LNCaP clone FGC (cell line): ENCODE data around the gene ELP6.
"Not testable (repeated sequence)": the region's sequence is repeated elsewhere in the genome, so short reads cannot be mapped to it uniquely, and the experiment has no call there.

Experiments used
- DNase-seq: peaks from one replicate; pipeline ENCODE4 v3.0.0-alpha.2; 2011; ENCODE audit warnings: low read depth
- H3K4me3 ChIP-seq: 2 replicates; pipeline ENCODE4 v1.5.1; 2011; ENCODE audit warnings: mild to moderate bottlenecking, low read depth, low read length, control low read depth
- CTCF ChIP-seq: IDR thresholded peaks from 2 replicates; pipeline ENCODE4 v1.5.1; 2012; ENCODE audit warnings: mild to moderate bottlenecking; ENCODE audit not compliant: control insufficient read depth, insufficient read depth; ENCODE audit errors: extremely low read depth

Gene ELP6

GRCh38 chr3:47495111-47495510, 18.4 kb downstream of the ELP6 start:
- no peak for DNase-seq
- no peak for TF ChIP-seq CTCF
- no peak overlapping the region for H3K4me3 ChIP-seq

- no peak for DNase-seq
- no peak overlapping the region for H3K4me3 ChIP-seq
Observed at GRCh38 chr3:47491777-47492176, 21.7 kb downstream of the ELP6 start.

GRCh38 chr3:47491186-47491585, 22.3 kb downstream of the ELP6 start:
- H3K4me3 ChIP-seq, result no peak overlapping the region
- no peak for TF ChIP-seq CTCF
- DNase-seq, result no peak

More at GRCh38 chr3:47491777-47492176, 21.7 kb downstream of the ELP6 start:
- TF ChIP-seq CTCF, result no peak

- DNase-seq, result no peak
- no peak for TF ChIP-seq CTCF
- H3K4me3 ChIP-seq, result no peak overlapping the region
Observed at GRCh38 chr3:47487265-47487664, 26.2 kb downstream of the ELP6 start.

- no peak for DNase-seq
- no peak overlapping the region for H3K4me3 ChIP-seq
- no peak for TF ChIP-seq CTCF
Observed at GRCh38 chr3:47485812-47486211, 27.7 kb downstream of the ELP6 start.

- H3K4me3 ChIP-seq, result no peak overlapping the region
- no peak for DNase-seq
- TF ChIP-seq CTCF, result no peak
Observed at GRCh38 chr3:47482366-47482765, 31.1 kb downstream of the ELP6 start.

- DNase-seq, H3K4me3 ChIP-seq: not testable (repeated sequence)
Observed at GRCh38 chr3:47481763-47482162, 31.7 kb downstream of the ELP6 start.

- not testable (repeated sequence) for H3K4me3 ChIP-seq, DNase-seq
Observed at GRCh38 chr3:47480267-47480666, 33.2 kb downstream of the ELP6 start.
